Psoas muscle (tissue), 8 donors: Measurements from ENCODE around the gene CD99. TPM values are rescaled to one million over a fixed set of nuclear protein-coding genes. Genes with fewer than 3 reads are reported as not detected.

Source experiments
- ATAC-seq, 4 donors: fragments of 200-7000 bp; cut with Tn5 transposase; one replicate each; pipeline ENCODE4 v1.9.1; 2020; ENCODE audit warnings: moderate library complexity in 3 of 4, mild to moderate bottlenecking in 2 of 4
- DNase-seq, 2 donors: peaks; one replicate each; pipeline ENCODE4 v3.0.0-alpha.2; 2020
- H3K27ac ChIP-seq: fragments of 200-600 bp; one replicate; pipeline ENCODE4 v1.8.0; 2022
- H3K27me3 ChIP-seq, 3 donors: fragments of 200-600 bp in 1 of 3; one replicate each; pipeline versions ENCODE4 v1.6.1 to v1.8.0; 2013 to 2022; ENCODE audit warnings: low read length in 2 of 3, mild to moderate bottlenecking in 2 of 3, moderate library complexity in 1 of 3; ENCODE audit not compliant: insufficient read depth in 3 of 3
- H3K36me3 ChIP-seq, 2 donors: fragments of 200-600 bp in 1 of 2; one replicate each; pipeline versions ENCODE4 v1.6.1 to v1.8.0; 2013 to 2022; ENCODE audit warnings: low read depth in 1 of 2, mild to moderate bottlenecking in 1 of 2, moderate library complexity in 1 of 2; ENCODE audit not compliant: insufficient read depth in 1 of 2
- H3K4me1 ChIP-seq: fragments of 200-600 bp; one replicate; pipeline ENCODE4 v1.8.0; 2022
- H3K4me3 ChIP-seq: fragments of 200-600 bp; one replicate; pipeline ENCODE4 v1.8.0; 2022; ENCODE audit warnings: mild to moderate bottlenecking
- H3K9me3 ChIP-seq: fragments of 200-600 bp; one replicate; pipeline ENCODE4 v1.8.0; 2022
- WGBS, 3 donors: extraction: QIAGEN DNeasy Blood & Tissue Kit; methylation state at CpG; one replicate each; pipeline versions ENCODE4 v1.1.6 to v1.1.7; 2013; 5-methylcytosine and 5-hydroxymethylcytosine counted together
- intact Hi-C, 2 donors: fragments of 100-400 bp; cut with DNase I; formaldehyde crosslinking; loops; one replicate each; pipeline versions ENCODE4 v1.11.0 to v1.14.2; 2022
- polyA plus RNA-seq, 3 donors: library from polyadenylated mRNA; stranded (reverse); fragments of 200-250 nt; gene quantifications; one replicate each; pipeline ENCODE4 v1.2.3, GENCODE V29; 2013
- total RNA-seq, 4 donors: library from RNA; stranded (reverse); fragmentation: NEBNext Ultra II Directional in 2 of 4; extraction: Animal tissue kit (Norgen Biotek cat#: 25700) in 2 of 4; gene quantifications; one replicate each; pipeline versions ENCODE4 v1.2.1 to v1.2.4, GENCODE V29; 2021 to 2023
- TF ChIP-seq, protein P1 (sequence below): fragments of 200-600 bp; IDR thresholded peaks from one replicate; pipeline ENCODE4 v1.8.0; 2022; ENCODE audit warnings: antibody characterized with exemption
- donor health status: healthy with polysubstance abuse.
- donor health status: DM: no; HTN: no; CAD: no; lungs with moderate emphysema.
- donor health status: Bipolar disorder and iron deficiency.
- donor health status: healthy.
- donor health status: DM: yes; HTN: yes; CAD: no.
- donor health status: DM: no; HTN: no; CAD: no.
- donor health status: DM: no; HTN: no; CAD: no.
- donor health status: DM: yes; HTN: yes; CAD: no.

The CD99 gene
- total and polyA plus RNA-seq, 7 donors, result 118 to 239 (median 128) TPM

DNA sequence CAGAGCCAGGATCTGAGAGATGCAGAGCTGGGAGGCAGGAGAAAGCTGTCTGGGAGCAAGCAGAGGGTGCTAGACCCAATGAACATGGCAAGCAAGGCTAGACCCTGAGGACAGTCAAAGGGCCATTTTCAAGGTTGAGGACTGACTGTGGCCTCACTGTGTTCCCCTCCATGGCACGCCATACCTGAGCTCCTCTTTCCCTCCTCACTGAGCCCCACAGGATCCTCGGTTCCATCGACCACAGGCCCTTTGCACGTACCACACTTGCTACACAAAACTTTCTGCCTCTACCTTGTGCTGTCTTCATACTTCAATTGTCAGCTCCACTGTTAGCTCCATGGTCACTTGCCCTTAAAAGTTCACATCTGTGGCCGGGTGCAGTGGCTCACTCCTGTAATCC is 45.5 kb upstream of the CD99 start:
- H3K4me3 ChIP-seq, result no peak overlapping the region
- peaks cover 0 to 2% of the 10 kb centered on the region in 2 donors for H3K36me3 ChIP-seq
- no peak overlapping the region for H3K27ac ChIP-seq
- no peak for DNase-seq
- no peaks in the 10 kb centered on the region for H3K9me3 ChIP-seq
- TF ChIP-seq, protein P1, sequence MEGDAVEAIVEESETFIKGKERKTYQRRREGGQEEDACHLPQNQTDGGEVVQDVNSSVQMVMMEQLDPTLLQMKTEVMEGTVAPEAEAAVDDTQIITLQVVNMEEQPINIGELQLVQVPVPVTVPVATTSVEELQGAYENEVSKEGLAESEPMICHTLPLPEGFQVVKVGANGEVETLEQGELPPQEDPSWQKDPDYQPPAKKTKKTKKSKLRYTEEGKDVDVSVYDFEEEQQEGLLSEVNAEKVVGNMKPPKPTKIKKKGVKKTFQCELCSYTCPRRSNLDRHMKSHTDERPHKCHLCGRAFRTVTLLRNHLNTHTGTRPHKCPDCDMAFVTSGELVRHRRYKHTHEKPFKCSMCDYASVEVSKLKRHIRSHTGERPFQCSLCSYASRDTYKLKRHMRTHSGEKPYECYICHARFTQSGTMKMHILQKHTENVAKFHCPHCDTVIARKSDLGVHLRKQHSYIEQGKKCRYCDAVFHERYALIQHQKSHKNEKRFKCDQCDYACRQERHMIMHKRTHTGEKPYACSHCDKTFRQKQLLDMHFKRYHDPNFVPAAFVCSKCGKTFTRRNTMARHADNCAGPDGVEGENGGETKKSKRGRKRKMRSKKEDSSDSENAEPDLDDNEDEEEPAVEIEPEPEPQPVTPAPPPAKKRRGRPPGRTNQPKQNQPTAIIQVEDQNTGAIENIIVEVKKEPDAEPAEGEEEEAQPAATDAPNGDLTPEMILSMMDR, result no peak
- no peak for ATAC-seq
- WGBS, 3 donors, result 59 to 72% (median 65%) methylated on average over 5 of the region's 5 CpGs
- H3K27me3 ChIP-seq, result no peaks in the 10 kb centered on the region
- intact Hi-C loops, result loop anchor here in 1 of 2 donors (5.0 kb wide), 1 partner anchor 167 kb away; no protein-coding TSS in a partner anchor
- no peaks in the 10 kb centered on the region for H3K4me1 ChIP-seq

DNA sequence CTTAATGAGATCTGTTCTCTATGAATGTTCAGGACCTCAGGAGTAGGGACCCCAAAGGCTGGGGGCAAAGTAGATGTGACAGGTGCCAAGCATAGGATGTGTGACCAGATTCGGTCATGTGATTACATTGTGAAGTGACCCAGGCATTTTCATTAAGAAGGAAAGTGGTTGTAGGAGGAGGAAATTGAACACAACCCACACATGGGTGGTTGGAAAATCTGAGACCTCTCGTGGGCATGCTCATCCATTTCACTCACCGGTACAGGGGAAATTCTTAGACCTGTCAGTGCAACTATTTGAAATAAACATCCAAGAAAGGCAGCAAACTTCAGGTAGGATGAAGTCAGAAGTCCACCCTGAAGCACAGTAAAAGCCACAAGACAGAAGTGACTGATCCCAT is 43.5 kb upstream of the CD99 start:
- no peaks in the 10 kb centered on the region for H3K27me3 ChIP-seq
- DNase-seq (no peak), ATAC-seq (no peak)
- no peak overlapping the region for H3K4me3 ChIP-seq
- whole genome bisulfite sequencing, 3 donors, result 83 to 89% (median 84%) methylated on average over 3 of the region's 3 CpGs
- no peaks in the 10 kb centered on the region for H3K36me3 ChIP-seq
- H3K9me3 ChIP-seq, result no peaks in the 10 kb centered on the region
- no peak overlapping the region for H3K27ac ChIP-seq
- TF ChIP-seq, protein P1, result no peak
- intact Hi-C loops, result loop anchor here in 1 of 2 donors (5.0 kb wide), 1 partner anchor 165 kb away; no protein-coding TSS in a partner anchor
- no peaks in the 10 kb centered on the region for H3K4me1 ChIP-seq

DNA sequence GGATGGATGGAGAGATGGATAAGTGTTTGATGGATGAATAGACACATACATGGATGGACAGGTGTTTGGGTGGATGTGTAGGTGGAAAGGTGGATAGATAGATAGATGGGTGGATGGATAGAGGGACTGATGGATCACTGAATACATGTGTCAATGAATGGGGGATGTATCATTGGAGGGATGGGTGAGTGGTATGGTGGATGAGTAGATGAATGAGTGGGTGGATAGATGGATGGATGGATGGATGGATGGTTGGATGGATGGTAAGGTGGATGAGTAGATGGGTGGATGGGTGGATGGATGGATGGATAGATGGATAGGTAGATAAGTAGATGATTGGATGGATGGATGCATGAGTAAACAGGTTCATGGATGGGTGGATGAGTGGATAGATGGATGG is 41.1 kb upstream of the CD99 start:
- TF ChIP-seq, protein P1, result no peak
- no peaks in the 10 kb centered on the region for H3K27me3 ChIP-seq
- H3K9me3 ChIP-seq, result no peaks in the 10 kb centered on the region
- intact Hi-C loops, result no loop called here
- no peaks in the 10 kb centered on the region for H3K4me1 ChIP-seq
- ATAC-seq (no peak), DNase-seq (no peak)
- H3K27ac ChIP-seq, result no peak overlapping the region
- no peak overlapping the region for H3K4me3 ChIP-seq
- no peaks in the 10 kb centered on the region for H3K36me3 ChIP-seq

DNA sequence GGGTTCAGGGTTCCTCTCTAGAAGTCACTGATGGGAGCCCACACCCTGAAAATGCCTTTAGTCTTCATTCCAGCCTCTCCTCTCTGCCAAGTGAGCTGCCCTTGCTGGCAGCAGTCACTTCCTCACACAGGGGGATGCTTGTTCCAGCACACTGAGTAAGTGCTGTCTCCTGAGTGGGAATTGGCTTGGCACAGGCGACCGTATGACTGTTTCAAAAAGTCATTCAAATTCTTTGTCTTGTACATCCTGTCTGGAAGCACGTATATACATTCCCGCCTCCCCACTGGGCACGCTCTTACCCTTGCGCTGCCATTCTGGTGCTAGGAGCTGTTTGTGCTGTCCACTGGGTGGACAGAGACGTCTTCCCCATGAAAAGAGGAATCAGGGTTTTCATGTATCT is 40.2 kb upstream of the CD99 start:
- no peaks in the 10 kb centered on the region for H3K36me3 ChIP-seq
- DNase-seq (no peak), ATAC-seq (no peak)
- WGBS, 3 donors, result 64 to 66% (median 66%) methylated on average over 7 of the region's 7 CpGs
- TF ChIP-seq, protein P1, result no peak
- intact Hi-C loops, result no loop called here
- no peaks in the 10 kb centered on the region for H3K4me1 ChIP-seq
- H3K9me3 ChIP-seq, result no peaks in the 10 kb centered on the region
- H3K27ac ChIP-seq, result no peak overlapping the region
- no peaks in the 10 kb centered on the region for H3K27me3 ChIP-seq
- H3K4me3 ChIP-seq, result no peak overlapping the region

DNA sequence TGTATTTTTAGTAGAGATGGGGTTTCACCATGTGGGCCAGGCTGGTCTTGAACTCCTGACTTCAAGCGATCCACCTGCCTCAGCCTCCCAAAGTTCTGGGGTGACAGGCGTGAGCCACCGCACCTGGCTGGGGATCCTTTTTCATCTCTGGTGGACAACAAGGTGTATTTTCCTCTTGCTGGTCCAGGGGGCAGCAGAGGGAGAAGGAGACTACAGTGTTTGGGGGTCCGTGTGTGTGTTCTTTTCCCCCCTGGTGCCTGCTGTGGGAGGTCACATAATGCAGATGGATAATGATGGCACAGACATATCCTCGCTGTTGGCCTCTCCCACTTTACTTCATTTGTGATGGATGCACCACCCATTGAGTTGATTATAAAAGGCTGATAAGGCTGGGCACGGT is 39.0 kb upstream of the CD99 start:
- Histone ChIP-seq H3K9me3 (no peaks in the 10 kb centered on the region), H3K4me3 (no peak overlapping the region), H3K27ac (no peak overlapping the region), H3K4me1 (no peaks in the 10 kb centered on the region), H3K27me3 (no peaks in the 10 kb centered on the region), H3K36me3 (no peaks in the 10 kb centered on the region)
- TF ChIP-seq, protein P1, result no peak
- 85 to 96% (median 92%) methylated on average over 6 of the region's 6 CpGs for WGBS, 3 donors
- intact Hi-C loops, result no loop called here
- no peak for ATAC-seq
- DNase-seq, result no peak
